Left ventricle myocardium inferior (tissue), 1 donor: ENCODE measurements around the gene RASA3. TPM values are rescaled to one million over a fixed set of nuclear protein-coding genes. Genes with fewer than 3 reads are reported as not detected.

Experiments
- DNase-seq: peaks from one replicate; pipeline ENCODE4 v3.0.0-alpha.2; 2020
- H3K27ac ChIP-seq: fragments of 200-600 bp; replicated peaks from 2 replicates; pipeline ENCODE4 v1.8.0; 2021
- H3K27me3 ChIP-seq: fragments of 200-600 bp; 2 replicates; pipeline ENCODE4 v1.8.0; 2021; ENCODE audit warnings: low read depth
- H3K36me3 ChIP-seq: fragments of 200-600 bp; 2 replicates; pipeline ENCODE4 v1.8.0; 2021
- H3K4me1 ChIP-seq: fragments of 200-600 bp; 2 replicates; pipeline ENCODE4 v1.8.0; 2021
- H3K4me3 ChIP-seq: fragments of 200-600 bp; 2 replicates; pipeline ENCODE4 v1.8.0; 2021; ENCODE audit warnings: mild to moderate bottlenecking, moderate library complexity
- H3K9me3 ChIP-seq: fragments of 200-600 bp; replicated peaks from 2 replicates; pipeline ENCODE4 v1.8.0; 2021
- CTCF ChIP-seq: fragments of 200-600 bp; IDR thresholded peaks from 2 replicates; pipeline ENCODE4 v1.8.0; 2021; ENCODE audit warnings: antibody characterized with exemption, mild to moderate bottlenecking, borderline replicate concordance
- intact Hi-C: fragments of 100-400 bp; cut with micrococcal nuclease; formaldehyde crosslinking; loops from one replicate; pipeline ENCODE4 v1.11.0; 2022
- total RNA-seq: library from RNA; stranded (reverse); fragmentation: NEBNext Ultra II Directional; extraction: Animal tissue kit (Norgen Biotek cat#: 25700); gene quantifications from one replicate; pipeline ENCODE4 v1.2.1, GENCODE V29; 2021
- donor health status: DM: no; HTN: yes; CAD: no; lungs with severe emphysema.

RASA3 gene
- total RNA-seq, 1 donor from 2014 or later, result 9.5 TPM

GRCh38 chr13:114089341-114089740 lies 43.1 kb downstream of the RASA3 start:
- TF ChIP-seq CTCF, result no peak
- intact Hi-C loops, result no loop called here
- DNase-seq, result no peak
- Histone ChIP-seq H3K27ac (no peak overlapping the region), H3K4me3 (no peak overlapping the region), H3K4me1 (no peaks in the 10 kb centered on the region), H3K27me3 (no peaks in the 10 kb centered on the region), H3K9me3 (peaks cover 30% of the 10 kb centered on the region), H3K36me3 (no peaks in the 10 kb centered on the region)

DNA sequence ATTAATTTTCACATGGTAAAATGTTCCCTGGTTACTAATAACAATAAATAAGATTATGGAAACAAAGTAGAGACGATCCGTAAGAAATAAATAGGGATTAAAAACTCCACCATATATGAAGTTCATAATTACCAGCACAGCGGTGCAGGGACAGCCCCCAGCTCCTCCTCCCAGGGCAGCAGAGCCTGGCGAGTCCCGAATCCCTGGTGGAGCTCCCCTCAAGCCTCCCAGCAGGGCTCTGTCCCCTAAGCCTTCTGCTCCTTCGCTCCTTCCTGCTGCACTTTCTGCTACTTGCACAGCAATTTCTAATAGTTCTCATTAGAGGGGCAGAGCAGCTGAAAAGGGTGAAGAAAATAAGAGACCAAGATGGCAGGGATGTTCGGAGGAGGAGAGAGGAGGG lies 43.6 kb downstream of the RASA3 start:
- peaks cover 29% of the 10 kb centered on the region for H3K9me3 ChIP-seq
- no peak for TF ChIP-seq CTCF
- intact Hi-C loops, result no loop called here
- no peaks in the 10 kb centered on the region for H3K4me1 ChIP-seq
- no peaks in the 10 kb centered on the region for H3K36me3 ChIP-seq
- DNase-seq, result no peak
- H3K27me3 ChIP-seq, result no peaks in the 10 kb centered on the region
- H3K4me3 ChIP-seq, result no peak overlapping the region
- H3K27ac ChIP-seq, result no peak overlapping the region

- no peak overlapping the region for H3K4me3 ChIP-seq
- intact Hi-C loops, result no loop called here
- no peak for DNase-seq
- H3K9me3 ChIP-seq, result peaks cover 22% of the 10 kb centered on the region
- no peaks in the 10 kb centered on the region for H3K4me1 ChIP-seq
- no peaks in the 10 kb centered on the region for H3K36me3 ChIP-seq
- no peak for TF ChIP-seq CTCF
- no peak overlapping the region for H3K27ac ChIP-seq
- H3K27me3 ChIP-seq, result no peaks in the 10 kb centered on the region
Measured at GRCh38 chr13:114088234-114088633, 44.2 kb downstream of the RASA3 start.

- Histone ChIP-seq H3K4me3 (no peak overlapping the region), H3K36me3 (no peaks in the 10 kb centered on the region), H3K27ac (no peak overlapping the region), H3K9me3 (peaks cover 14% of the 10 kb centered on the region), H3K27me3 (no peaks in the 10 kb centered on the region), H3K4me1 (no peaks in the 10 kb centered on the region)
- no peak for TF ChIP-seq CTCF
- no peak for DNase-seq
- intact Hi-C loops, result no loop called here
Measured at GRCh38 chr13:114087430-114087829, 45.0 kb downstream of the RASA3 start.

GRCh38 chr13:114082849-114083645 lies 49.4 kb downstream of the RASA3 start:
- no peak overlapping the region for H3K27ac ChIP-seq
- no peak for DNase-seq
- H3K4me1 ChIP-seq, result peaks cover 17% of the 10 kb centered on the region
- no peaks in the 10 kb centered on the region for H3K9me3 ChIP-seq
- H3K4me3 ChIP-seq, result no peak overlapping the region
- no peaks in the 10 kb centered on the region for H3K27me3 ChIP-seq
- TF ChIP-seq CTCF, result no peak
- no peaks in the 10 kb centered on the region for H3K36me3 ChIP-seq
- intact Hi-C loops, result no loop called here
